Measurements from ENCODE around the gene NIPBL.

NIPBL gene

DNA sequence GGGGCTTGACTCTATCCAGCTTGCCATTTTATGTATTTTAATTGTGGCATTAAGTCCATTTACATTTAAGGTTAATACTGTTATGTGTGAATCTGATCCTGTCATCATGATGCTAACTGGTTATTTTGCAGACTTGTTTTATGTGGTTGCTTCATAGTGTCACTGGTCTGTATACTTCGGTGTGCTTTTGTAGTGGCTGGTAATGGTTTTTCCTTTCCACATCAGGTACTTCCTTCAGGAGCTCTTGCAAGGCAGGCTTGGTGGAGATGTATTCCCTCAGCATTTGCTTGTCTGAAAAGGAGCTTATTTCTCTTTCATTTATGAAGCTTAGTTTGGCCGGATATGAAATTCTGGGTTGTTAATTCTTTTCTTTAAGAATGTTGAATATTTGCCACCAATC lies 226.7 kb downstream of the NIPBL start:
- H2BK12ac ChIP-seq (ENCODE audit: low read length) = no peak overlapping the region
- no peak overlapping the region for H3K4ac ChIP-seq (ENCODE audit: low read length)
- H3K18ac ChIP-seq (ENCODE audit: low read length) = no peak overlapping the region
- H3K23ac ChIP-seq (ENCODE audit: low read depth, low read length, poor library complexity) = no peak overlapping the region
- peaks cover 0 to 23% of the 10 kb centered on the region in 2 donors for H3K9me3 ChIP-seq (replicated peaks in 1 of 2; ENCODE audit: control insufficient read depth in 2 of 2, insufficient read depth in 1 of 2, low read depth in 1 of 2, low read length in 2 of 2)
- H3K9ac ChIP-seq (ENCODE audit: low read depth, low read length, poor library complexity) = no peak overlapping the region
- DNase-seq (ENCODE audit: low spot score) = no peak
- H4K8ac ChIP-seq (ENCODE audit: low read depth, low read length) = no peak overlapping the region
- no peak overlapping the region for H3K4me3 ChIP-seq (ENCODE audit: low read length in 2 of 2)
- H3K14ac ChIP-seq (ENCODE audit: low read length) = no peak overlapping the region
- H2AK5ac ChIP-seq (ENCODE audit: low read depth, low read length) = no peak overlapping the region
- no peak overlapping the region for H3K4me2 ChIP-seq (ENCODE audit: insufficient read depth, low read length, poor library complexity, severe bottlenecking)
- H3K79me1 ChIP-seq (ENCODE audit: low read depth, low read length) = no peaks in the 10 kb centered on the region
- H3K27me3 ChIP-seq (ENCODE audit: control insufficient read depth in 3 of 3, insufficient read depth in 3 of 3, low read depth in 1 of 3, low read length in 3 of 3) = no peaks in the 10 kb centered on the region
- H2BK5ac ChIP-seq (ENCODE audit: low read length) = no peak overlapping the region
- no peak overlapping the region for H2AFZ ChIP-seq (ENCODE audit: low read length)
- no peaks in the 10 kb centered on the region for H3K4me1 ChIP-seq (ENCODE audit: control insufficient read depth in 2 of 2, insufficient read depth in 1 of 2, low read depth in 1 of 2, low read length in 2 of 2)
- WGBS, 2 donors (ENCODE audit: extremely low coverage in 2 of 2, insufficient read length in 2 of 2, insufficient replicate concordance in 1 of 2) = no CpG with 5 or more reads among the region's 2 CpGs
- H2BK15ac ChIP-seq (ENCODE audit: low read length) = no peak overlapping the region
- H3K27ac ChIP-seq (replicated peaks; ENCODE audit: low read length) = no peak overlapping the region
- peaks cover 6 to 50% of the 10 kb centered on the region in 2 donors for H3K36me3 ChIP-seq (replicated peaks in 1 of 2; ENCODE audit: control insufficient read depth in 2 of 2, insufficient read depth in 2 of 2, low read length in 2 of 2)
- H4K91ac ChIP-seq (ENCODE audit: low read depth, low read length, poor library complexity) = no peak overlapping the region
- H2BK120ac ChIP-seq (ENCODE audit: low read depth, low read length) = no peak overlapping the region

DNA sequence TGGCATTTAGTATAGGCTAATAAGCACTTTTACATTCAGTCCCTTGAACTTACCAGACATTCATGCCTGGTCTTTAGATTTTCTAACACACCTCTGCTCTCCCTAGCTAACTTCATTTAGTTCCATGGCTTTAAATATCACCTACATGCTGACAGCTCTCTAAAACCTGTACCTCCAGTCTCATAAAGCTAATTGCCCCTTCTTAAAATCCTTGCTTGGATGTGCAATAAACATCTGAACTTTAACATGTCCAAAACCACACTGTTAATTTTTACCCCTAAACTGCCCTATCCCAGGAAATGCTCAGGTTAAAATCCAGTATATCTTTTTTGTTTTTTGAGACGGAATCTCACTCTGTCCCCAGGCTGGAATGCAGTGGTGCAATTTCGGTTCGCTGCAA lies 232.8 kb downstream of the NIPBL start:
- Histone ChIP-seq H3K79me1 (ENCODE audit: low read depth, low read length) (no peaks in the 10 kb centered on the region), H3K27ac (replicated peaks; ENCODE audit: low read length) (no peak overlapping the region), H2BK12ac (ENCODE audit: low read length) (no peak overlapping the region), H3K9me3 (replicated peaks in 1 of 2; ENCODE audit: control insufficient read depth in 2 of 2, insufficient read depth in 1 of 2, low read depth in 1 of 2, low read length in 2 of 2) (peaks cover 0 to 4% of the 10 kb centered on the region in 2 donors), H3K36me3 (replicated peaks in 1 of 2; ENCODE audit: control insufficient read depth in 2 of 2, insufficient read depth in 2 of 2, low read length in 2 of 2) (peaks cover 6 to 78% of the 10 kb centered on the region in 2 donors), H2BK120ac (ENCODE audit: low read depth, low read length) (no peak overlapping the region), H2AFZ (ENCODE audit: low read length) (no peak overlapping the region), H3K14ac (ENCODE audit: low read length) (no peak overlapping the region), H3K27me3 (ENCODE audit: control insufficient read depth in 3 of 3, insufficient read depth in 3 of 3, low read depth in 1 of 3, low read length in 3 of 3) (no peaks in the 10 kb centered on the region), H3K4me3 (ENCODE audit: low read length in 2 of 2) (no peak overlapping the region), H2BK15ac (ENCODE audit: low read length) (no peak overlapping the region), H2AK5ac (ENCODE audit: low read depth, low read length) (no peak overlapping the region), H4K91ac (ENCODE audit: low read depth, low read length, poor library complexity) (no peak overlapping the region), H3K4me1 (ENCODE audit: control insufficient read depth in 2 of 2, insufficient read depth in 1 of 2, low read depth in 1 of 2, low read length in 2 of 2) (no peaks in the 10 kb centered on the region), H3K23ac (ENCODE audit: low read depth, low read length, poor library complexity) (no peak overlapping the region), H3K9ac (ENCODE audit: low read depth, low read length, poor library complexity) (no peak overlapping the region), H3K4ac (ENCODE audit: low read length) (no peak overlapping the region), H3K18ac (ENCODE audit: low read length) (no peak overlapping the region), H2BK5ac (ENCODE audit: low read length) (no peak overlapping the region), H4K8ac (ENCODE audit: low read depth, low read length) (no peak overlapping the region), H3K4me2 (ENCODE audit: insufficient read depth, low read length, poor library complexity, severe bottlenecking) (no peak overlapping the region)
- no CpG with 5 or more reads among the region's 3 CpGs for WGBS, 2 donors (ENCODE audit: extremely low coverage in 2 of 2, insufficient read length in 2 of 2, insufficient replicate concordance in 1 of 2)
- no peak for DNase-seq (ENCODE audit: low spot score)

DNA sequence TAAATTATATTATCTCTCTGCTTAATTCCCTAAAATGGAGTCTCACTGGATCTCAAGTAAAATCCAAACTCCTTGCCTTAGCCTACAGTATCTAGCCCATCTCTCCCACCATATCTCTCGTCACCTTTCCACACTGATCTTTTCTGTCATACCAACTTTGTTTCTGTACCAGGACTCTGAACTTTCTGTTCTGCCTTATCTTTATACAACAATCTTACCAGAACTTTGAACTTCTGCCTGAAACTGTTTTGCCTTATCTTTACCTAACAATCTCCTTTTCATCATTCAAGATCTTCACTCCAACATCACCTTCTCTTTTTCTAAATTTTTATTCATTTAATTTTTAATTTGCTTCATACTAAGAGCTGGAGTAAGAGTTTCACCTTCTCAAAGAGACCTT lies 233.6 kb downstream of the NIPBL start:
- no peak overlapping the region for H2BK5ac ChIP-seq (ENCODE audit: low read length)
- H3K18ac ChIP-seq (ENCODE audit: low read length) = no peak overlapping the region
- H2BK12ac ChIP-seq (ENCODE audit: low read length) = no peak overlapping the region
- no peaks in the 10 kb centered on the region for H3K9me3 ChIP-seq (replicated peaks in 1 of 2; ENCODE audit: control insufficient read depth in 2 of 2, insufficient read depth in 1 of 2, low read depth in 1 of 2, low read length in 2 of 2)
- DNase-seq (ENCODE audit: low spot score) = no peak
- H3K9ac ChIP-seq (ENCODE audit: low read depth, low read length, poor library complexity) = no peak overlapping the region
- H2AK5ac ChIP-seq (ENCODE audit: low read depth, low read length) = no peak overlapping the region
- H4K8ac ChIP-seq (ENCODE audit: low read depth, low read length) = no peak overlapping the region
- H3K27me3 ChIP-seq (ENCODE audit: control insufficient read depth in 3 of 3, insufficient read depth in 3 of 3, low read depth in 1 of 3, low read length in 3 of 3) = no peaks in the 10 kb centered on the region
- no peak overlapping the region for H3K27ac ChIP-seq (replicated peaks; ENCODE audit: low read length)
- H4K91ac ChIP-seq (ENCODE audit: low read depth, low read length, poor library complexity) = no peak overlapping the region
- H3K4me3 ChIP-seq (ENCODE audit: low read length in 2 of 2) = no peak overlapping the region
- H2BK120ac ChIP-seq (ENCODE audit: low read depth, low read length) = no peak overlapping the region
- H3K23ac ChIP-seq (ENCODE audit: low read depth, low read length, poor library complexity) = no peak overlapping the region
- H3K14ac ChIP-seq (ENCODE audit: low read length) = no peak overlapping the region
- H3K4me1 ChIP-seq (ENCODE audit: control insufficient read depth in 2 of 2, insufficient read depth in 1 of 2, low read depth in 1 of 2, low read length in 2 of 2) = no peaks in the 10 kb centered on the region
- H3K36me3 ChIP-seq (replicated peaks in 1 of 2; ENCODE audit: control insufficient read depth in 2 of 2, insufficient read depth in 2 of 2, low read length in 2 of 2) = peaks cover 6 to 79% of the 10 kb centered on the region in 2 donors
- H2BK15ac ChIP-seq (ENCODE audit: low read length) = no peak overlapping the region
- H3K79me1 ChIP-seq (ENCODE audit: low read depth, low read length) = no peaks in the 10 kb centered on the region
- H3K4ac ChIP-seq (ENCODE audit: low read length) = no peak overlapping the region
- no peak overlapping the region for H2AFZ ChIP-seq (ENCODE audit: low read length)
- no peak overlapping the region for H3K4me2 ChIP-seq (ENCODE audit: insufficient read depth, low read length, poor library complexity, severe bottlenecking)
- WGBS, 2 donors (ENCODE audit: extremely low coverage in 2 of 2, insufficient read length in 2 of 2, insufficient replicate concordance in 1 of 2) = no CpG with 5 or more reads among the region's 1 CpG

DNA sequence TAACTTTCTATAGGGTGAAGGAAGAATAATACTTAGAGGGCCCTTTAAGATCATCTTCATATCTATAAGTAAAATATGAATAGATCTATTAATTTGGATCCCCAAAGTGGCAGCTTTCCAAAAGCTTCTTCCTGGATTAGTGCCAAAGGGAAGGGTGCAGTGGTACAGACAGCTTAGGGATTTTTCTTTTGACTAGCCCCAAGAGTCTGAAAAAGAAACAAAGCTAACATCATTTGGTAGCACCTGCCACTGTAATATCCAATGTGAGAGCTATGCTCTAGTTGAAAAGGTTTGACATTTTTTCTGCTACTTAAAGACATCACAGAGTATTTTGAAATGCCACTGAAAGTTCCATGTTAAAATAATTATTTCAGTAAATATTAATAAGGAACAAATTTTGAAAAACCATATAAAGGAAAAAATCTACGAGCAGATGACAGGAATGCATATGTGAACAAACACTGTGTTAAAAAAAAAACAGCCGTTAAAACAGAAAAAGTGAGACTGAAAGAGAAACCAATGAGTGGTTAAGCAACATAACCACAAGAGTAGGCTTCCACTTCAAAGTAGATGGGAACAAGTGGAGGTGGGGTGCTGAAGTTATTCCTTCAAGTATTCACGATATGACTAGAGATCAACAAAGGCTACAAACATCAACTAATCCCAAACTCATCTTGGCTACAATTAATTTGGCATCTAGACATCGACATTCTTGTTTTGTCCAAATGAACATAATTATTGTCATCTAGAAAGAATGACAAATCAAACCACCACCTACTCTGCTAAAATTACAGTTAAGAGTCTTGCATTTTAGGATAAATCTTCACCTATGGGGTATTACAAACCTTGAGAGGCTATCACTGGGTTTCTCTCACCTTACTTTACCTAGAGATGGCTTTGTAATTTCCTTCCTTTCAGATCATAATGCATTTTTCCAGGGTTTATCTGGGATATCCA lies 235.1 kb downstream of the NIPBL start:
- Histone ChIP-seq H3K27me3 (ENCODE audit: control insufficient read depth in 3 of 3, insufficient read depth in 3 of 3, low read depth in 1 of 3, low read length in 3 of 3) (no peaks in the 10 kb centered on the region), H4K8ac (ENCODE audit: low read depth, low read length) (no peak overlapping the region), H2AFZ (ENCODE audit: low read length) (no peak overlapping the region), H3K36me3 (replicated peaks in 1 of 2; ENCODE audit: control insufficient read depth in 2 of 2, insufficient read depth in 2 of 2, low read length in 2 of 2) (peaks cover 6 to 79% of the 10 kb centered on the region in 2 donors), H3K9ac (ENCODE audit: low read depth, low read length, poor library complexity) (no peak overlapping the region), H3K18ac (ENCODE audit: low read length) (no peak overlapping the region), H3K4ac (ENCODE audit: low read length) (no peak overlapping the region), H2BK15ac (ENCODE audit: low read length) (no peak overlapping the region), H4K91ac (ENCODE audit: low read depth, low read length, poor library complexity) (no peak overlapping the region), H2BK120ac (ENCODE audit: low read depth, low read length) (no peak overlapping the region), H3K4me2 (ENCODE audit: insufficient read depth, low read length, poor library complexity, severe bottlenecking) (no peak overlapping the region), H2AK5ac (ENCODE audit: low read depth, low read length) (no peak overlapping the region), H3K14ac (ENCODE audit: low read length) (no peak overlapping the region), H3K79me1 (ENCODE audit: low read depth, low read length) (no peaks in the 10 kb centered on the region), H3K27ac (replicated peaks; ENCODE audit: low read length) (no peak overlapping the region), H3K23ac (ENCODE audit: low read depth, low read length, poor library complexity) (no peak overlapping the region), H2BK12ac (ENCODE audit: low read length) (no peak overlapping the region), H2BK5ac (ENCODE audit: low read length) (no peak overlapping the region), H3K9me3 (replicated peaks in 1 of 2; ENCODE audit: control insufficient read depth in 2 of 2, insufficient read depth in 1 of 2, low read depth in 1 of 2, low read length in 2 of 2) (no peaks in the 10 kb centered on the region), H3K4me3 (ENCODE audit: low read length in 2 of 2) (no peak overlapping the region), H3K4me1 (ENCODE audit: control insufficient read depth in 2 of 2, insufficient read depth in 1 of 2, low read depth in 1 of 2, low read length in 2 of 2) (no peaks in the 10 kb centered on the region)
- no peak for DNase-seq (ENCODE audit: low spot score)
- no CpG with 5 or more reads among the region's 4 CpGs for WGBS, 2 donors (ENCODE audit: extremely low coverage in 2 of 2, insufficient read length in 2 of 2, insufficient replicate concordance in 1 of 2)
